ENCODE results near the gene MYO10.

DNA sequence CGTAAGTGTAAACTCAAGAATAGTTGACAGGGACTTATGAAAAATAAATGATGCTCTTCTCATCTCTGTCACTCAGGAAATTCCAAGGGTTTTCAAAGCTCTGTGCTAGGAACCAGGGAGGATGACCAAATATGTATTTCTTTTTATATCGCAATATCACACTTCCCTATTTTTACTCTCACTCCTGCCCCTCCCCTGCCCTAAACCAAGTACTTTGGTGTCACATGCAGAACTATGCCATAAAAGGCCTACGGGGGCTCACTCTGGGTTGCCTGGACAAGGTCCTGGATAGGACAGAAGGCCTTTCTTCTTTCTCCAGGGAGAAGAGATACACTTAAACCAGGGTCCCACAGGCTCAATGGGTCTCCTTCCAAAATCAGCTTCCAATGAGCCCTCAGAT is 311.0 kb downstream of the MYO10 start:
- TF ChIP-seq POLR2A (IDR thresholded peaks at IDR 0.05) = no peak
- TF ChIP-seq, protein P1, sequence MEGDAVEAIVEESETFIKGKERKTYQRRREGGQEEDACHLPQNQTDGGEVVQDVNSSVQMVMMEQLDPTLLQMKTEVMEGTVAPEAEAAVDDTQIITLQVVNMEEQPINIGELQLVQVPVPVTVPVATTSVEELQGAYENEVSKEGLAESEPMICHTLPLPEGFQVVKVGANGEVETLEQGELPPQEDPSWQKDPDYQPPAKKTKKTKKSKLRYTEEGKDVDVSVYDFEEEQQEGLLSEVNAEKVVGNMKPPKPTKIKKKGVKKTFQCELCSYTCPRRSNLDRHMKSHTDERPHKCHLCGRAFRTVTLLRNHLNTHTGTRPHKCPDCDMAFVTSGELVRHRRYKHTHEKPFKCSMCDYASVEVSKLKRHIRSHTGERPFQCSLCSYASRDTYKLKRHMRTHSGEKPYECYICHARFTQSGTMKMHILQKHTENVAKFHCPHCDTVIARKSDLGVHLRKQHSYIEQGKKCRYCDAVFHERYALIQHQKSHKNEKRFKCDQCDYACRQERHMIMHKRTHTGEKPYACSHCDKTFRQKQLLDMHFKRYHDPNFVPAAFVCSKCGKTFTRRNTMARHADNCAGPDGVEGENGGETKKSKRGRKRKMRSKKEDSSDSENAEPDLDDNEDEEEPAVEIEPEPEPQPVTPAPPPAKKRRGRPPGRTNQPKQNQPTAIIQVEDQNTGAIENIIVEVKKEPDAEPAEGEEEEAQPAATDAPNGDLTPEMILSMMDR (IDR thresholded peaks at IDR 0.05) = no peak
